ENCODE results near the gene STX8.

The STX8 gene

DNA sequence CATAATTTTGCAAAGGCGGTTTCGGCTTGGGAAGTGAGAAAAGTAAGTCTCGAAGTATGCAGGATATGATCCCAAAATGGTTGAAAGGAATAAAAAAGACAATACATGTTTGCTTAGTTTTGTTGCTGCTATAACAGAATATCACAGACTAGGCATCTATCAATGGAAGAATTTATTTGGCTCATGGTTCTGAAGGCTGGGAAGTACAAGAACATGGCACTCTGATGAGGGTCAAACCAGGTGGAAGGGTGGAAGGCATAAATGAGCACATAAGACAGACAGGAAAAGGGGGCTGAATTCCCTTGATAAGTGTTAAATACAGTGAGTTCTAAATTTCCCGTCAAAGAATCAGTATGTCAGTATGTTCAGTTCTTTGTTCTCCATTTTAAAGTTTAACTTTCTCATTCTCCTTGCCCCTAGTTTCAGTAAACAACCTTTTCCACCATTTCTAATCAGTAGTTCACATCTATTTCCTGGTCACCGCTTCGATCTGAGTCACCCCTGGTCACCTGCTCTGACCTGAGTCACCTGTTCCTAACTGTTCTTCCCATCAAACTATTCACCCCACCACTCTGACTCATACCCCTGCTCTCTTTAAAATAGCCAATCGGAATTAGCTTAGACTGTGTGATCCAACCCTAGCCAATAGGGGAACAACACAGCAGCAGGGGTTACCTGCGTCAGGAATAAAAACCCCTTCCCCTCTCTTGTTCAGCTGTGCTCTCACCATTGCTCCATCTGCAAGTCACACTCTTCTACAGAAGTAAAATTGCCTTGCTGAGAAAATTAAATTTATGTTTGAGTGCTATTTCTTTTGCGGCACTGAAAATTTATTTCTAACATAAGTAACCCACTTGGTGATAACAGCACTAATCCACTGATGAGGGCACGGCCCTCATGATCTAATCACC lies 240.8 kb downstream of the STX8 start:
- DNase-seq = no peak

DNA sequence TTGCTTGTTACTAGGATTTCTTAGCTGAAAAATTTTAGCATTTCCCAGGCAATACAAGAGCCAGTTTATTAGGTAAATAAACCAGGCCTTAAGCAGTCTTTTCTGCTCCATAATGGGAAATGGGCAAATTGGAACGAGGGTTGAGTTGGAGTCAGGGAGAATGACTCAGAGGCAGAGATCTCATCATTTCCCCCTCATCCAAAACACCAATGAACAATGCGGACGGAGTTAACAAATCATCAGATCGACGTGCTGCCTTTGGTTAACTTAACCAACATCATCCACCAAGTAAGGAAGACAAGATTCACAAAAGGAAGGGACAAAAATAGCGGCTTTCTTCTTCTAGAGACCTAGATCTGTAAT lies 243.5 kb downstream of the STX8 start:
- no peak for DNase-seq

DNA sequence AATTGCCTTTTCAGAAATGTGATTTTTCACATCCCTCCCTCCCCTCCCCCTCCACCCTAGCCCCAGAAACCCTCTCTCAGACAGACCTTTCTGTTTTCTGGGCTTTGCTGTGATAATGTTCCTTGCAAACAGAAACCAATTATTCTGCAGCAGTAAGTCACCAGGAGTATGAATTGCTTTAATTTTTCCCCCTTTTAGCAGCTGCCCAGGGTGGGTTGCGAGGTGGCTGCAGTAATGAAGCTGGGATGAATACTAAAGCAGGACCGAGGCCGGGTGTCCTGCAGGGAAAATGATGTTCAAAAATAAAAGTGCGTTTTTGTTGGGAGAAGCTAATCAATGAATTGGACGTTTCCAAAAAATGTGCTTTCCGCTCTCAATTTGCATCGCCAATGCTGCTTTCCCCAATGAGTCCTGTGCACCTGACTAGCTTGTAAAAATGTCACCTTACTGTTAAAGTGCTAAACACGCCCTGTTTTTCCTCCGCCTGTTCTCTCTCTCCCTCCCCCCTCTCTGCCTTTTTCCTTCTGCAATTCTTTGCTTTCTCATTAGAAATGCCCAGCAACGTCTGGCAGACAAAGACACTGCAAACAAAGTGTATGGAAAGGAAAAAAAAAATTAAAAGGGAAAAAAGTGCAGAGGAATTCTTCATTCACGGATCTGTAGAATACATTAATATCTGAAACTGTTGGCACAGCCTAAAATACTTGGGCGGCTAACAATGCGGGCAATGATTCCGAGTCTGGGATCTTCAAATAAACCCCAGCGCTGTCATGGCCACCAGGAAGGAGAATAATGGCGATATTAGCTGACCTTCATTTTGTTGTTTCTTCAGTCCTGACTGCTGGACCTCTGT lies 244.1 kb downstream of the STX8 start:
- no peak for DNase-seq

DNA sequence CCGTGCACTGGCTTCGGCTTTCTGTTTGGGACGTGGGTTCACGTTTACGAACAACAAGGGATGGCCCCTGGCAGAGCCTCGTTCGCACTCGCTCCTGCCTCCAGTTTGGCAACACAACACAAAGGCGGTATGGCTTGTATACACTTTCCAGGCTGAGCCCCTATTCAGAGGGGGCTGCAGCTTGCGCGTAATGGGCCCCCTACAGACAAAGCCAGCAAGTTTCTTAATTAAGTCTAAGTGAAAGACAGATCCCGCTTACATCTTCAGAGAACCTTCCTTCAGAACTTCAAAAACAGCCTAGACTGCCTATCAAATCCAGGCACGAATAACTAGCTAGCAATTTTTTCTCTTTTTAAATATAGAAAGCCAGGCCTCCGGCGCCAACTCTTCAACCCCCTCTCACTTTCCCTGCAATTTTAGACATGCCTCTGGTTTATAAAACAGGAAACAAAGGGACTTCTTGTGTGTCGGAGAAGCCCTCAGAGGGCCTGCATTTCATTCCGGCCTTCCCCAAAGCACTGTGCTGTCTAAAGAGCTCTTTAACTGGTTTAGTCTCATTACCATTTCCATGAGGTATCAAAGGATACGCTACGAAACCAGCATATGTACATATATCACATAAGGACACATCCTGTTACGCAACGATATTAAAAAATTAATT lies 244.9 kb downstream of the STX8 start:
- DNase-seq = no peak

DNA sequence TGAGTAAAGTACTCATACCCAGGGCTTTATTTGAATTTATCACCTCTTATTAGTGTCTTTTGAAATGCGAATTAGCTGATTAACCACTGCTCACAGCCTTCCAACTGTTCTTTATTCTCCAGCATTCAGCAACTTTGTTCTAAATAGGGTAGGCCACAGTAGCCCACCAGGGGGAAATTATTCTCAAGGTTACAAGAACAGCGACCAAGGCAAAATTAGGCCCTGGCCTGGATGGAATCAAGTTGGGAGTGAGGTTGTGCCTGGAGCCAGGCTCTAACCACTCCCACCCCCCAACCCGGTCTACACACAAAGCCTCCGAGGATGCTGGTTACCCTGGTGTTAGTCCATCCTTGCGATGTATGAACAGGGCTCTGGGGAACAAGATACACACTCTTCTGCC lies 245.5 kb downstream of the STX8 start:
- no peak for DNase-seq

DNA sequence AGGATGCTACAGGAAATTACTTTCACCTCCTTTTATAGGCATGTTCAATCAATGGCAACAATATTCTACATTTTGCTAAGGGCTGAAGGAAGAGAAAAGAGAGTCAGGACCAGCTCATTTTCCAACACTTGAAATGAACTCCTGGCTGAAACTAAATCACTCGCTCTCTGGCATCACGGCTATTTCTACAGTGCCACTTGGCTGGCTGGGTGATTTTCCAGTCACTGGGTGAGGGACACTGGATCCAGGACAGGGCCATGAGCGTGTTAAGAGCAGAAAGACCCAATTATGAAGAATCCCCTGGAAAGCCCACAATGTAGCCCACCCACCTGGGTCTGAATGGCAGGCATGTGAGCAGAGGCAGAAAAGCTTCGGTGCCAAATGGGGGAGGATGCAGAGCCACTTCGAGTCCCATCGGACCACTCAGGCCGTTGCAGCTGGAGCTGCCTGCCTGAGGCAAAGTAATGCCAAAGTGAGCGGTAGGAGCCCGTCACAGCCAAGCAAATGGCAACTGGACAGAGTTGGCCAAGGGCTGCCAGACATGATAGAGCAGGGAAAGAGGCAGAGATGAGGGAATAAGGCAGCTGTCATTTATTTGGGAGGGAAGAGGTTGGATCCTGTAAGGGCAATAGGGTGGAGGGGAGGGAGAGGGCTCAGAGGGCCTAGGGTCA lies 246.2 kb downstream of the STX8 start:
- DNase-seq = no peak

DNA sequence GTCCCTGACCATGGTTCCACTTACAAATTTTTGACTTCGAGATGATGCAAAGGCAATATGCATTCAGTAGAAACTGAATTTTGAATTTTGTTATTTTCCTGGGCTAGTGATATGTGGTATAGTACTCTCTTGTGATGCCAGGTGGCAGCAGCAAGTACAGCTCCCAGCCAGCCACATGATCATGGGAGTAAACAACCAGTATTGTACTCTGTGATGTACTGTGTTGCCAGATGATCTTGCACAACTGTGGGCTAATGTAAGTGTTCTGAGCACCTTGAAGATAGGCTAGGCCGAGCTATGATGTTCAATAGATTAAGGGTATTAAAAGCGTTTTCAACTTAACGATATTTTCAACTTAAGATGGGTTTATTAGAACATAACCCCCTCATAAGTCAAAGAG lies 250.8 kb downstream of the STX8 start:
- DNase-seq = peak; percentile 12

DNA sequence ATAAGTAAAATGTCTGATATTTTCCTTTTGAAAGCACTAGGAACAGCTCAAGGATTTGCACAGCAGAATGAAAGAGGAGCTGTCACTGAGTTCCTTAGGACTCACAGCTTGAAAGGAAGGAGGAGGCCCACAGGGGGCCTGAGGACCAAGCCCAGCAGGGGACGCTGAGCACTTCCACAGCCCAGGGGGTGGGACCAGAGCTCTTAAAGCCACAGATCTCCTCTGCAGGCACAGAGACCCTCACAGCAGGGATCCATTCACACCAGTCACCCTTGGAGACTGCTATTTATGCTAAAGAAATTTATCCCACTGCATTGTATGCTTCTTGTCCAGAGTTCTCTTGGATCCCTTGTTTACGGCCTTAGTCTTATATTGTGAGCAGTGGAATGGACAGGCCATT lies 253.3 kb downstream of the STX8 start:
- peak; percentile 8 for DNase-seq

DNA sequence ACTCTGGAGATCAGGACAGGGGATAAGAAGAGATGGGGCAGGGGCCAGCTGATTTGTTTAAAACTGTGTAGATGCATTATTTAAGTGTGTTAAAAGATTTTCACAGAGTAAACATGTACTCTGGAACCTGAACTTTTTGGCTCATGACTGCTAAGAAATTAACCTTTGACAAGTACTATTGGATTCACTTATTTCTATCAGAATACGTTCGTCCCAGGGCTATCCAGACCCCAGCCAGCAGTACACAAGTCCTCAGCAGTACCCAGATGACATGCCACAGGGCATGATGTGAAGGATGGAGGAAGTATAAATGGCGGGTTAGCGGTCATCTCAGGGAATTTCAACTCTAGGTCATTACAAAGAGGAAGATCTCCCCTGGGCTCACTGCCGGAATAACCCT lies 253.7 kb downstream of the STX8 start:
- DNase-seq = no peak

DNA sequence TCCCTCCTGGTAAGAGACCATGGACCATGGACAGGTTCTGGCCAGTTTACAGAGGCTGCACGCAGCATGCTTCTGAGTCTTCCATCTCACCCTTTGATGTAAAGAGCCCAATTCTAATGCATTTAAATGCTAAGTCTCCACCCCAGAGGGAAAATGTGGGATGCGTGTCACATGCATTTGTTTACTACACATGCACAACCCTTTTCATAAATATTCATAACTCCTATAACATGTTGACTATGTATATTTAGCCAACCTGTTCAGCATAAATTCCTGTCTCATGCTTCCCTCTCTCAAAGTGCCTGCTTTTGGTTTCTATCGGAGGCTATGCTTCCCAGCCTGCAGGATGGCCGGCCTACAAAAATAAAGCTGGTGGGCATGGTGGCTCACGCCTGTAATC lies 260.3 kb downstream of the STX8 start:
- DNase-seq = no peak

DNA sequence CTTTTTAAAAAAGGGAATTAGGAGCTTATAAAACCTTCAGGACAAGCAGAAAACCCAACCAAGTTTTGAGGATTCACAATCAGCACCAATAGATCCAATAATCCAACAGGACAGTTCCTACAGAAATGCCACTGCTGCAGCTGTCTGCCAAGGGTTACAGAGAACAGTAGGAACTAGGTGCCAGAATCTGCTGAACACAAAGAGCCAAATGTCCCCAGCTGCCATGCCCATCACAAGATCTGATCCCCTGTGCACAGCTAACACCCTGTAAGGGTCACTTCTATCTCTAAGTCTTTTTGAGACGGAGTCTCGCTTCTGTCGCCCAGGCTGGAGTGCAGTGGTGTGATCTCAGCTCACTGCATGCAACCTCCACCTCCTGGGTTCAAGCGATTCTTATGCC lies 262.3 kb downstream of the STX8 start:
- no peak for DNase-seq

DNA sequence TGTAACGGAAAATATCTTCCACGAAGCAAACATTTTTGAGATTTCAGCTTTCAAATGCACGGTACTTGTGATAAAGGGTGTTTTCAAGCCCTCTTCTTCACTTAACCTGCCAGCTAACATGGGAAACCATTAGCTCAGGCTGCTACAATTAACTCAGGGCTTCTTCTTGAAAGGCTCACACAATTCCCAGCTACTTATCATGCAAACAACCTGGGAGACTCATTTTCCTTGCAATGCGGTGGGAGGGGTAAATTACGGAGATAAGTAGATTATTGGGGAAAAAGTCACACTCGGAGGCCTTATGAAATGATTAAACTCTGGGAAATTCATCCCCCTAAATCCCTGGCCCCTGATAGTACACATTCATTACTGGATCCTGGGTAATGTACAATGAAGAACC lies 266.4 kb downstream of the STX8 start:
- DNase-seq = no peak

DNA sequence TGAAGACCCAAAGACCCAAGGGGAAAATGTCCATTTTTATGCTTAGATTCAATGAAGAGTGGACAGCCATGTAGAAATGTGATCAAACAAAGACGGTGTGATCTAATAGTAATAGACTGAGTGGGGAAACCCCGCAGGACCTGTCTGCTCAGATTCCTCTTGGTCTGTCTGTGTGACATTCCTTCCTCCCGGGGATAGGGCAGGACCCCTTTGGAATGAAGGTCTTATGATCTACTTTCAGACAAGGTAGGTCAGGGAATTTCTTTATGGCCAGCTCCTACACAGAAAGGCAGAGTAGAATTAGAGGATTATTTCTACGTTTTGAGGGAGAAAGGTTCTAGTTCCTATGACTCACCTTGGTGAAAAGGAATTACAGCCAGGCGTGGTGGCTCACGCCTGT lies 267.6 kb downstream of the STX8 start:
- no peak for DNase-seq

DNA sequence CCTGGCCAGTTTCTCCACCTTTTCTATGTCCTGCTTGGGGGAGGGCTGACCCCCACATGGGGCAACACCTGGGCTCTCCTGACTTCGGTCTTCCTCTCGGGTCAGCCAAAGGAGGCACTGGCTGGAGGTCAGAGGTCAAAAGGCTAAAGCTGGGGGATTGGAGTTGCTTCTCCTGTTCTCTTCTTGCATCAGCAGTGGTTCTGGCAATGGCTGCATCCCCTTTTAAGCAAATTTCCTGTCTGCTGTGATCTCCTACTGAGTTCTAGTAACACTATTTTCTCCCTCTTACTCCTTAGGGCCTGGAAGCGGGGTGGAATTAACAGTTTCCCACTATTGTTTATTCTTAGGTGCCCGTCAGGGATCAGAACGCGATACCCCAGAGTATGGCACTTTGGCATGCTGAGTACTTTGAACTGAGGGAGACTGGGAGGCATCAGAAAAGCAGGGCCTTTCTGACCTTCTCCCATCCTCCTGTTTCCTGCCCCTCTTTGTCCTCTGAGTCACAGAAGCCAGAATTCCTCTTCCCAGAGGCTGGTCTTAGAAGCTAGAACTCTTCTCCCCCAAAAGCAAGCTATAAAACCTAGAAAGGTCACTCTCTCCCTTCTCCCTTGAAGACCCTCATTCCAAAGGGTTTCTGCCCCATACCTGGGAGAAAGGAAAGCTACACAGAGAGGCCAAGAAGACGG lies 268.2 kb downstream of the STX8 start:
- no peak for DNase-seq

DNA sequence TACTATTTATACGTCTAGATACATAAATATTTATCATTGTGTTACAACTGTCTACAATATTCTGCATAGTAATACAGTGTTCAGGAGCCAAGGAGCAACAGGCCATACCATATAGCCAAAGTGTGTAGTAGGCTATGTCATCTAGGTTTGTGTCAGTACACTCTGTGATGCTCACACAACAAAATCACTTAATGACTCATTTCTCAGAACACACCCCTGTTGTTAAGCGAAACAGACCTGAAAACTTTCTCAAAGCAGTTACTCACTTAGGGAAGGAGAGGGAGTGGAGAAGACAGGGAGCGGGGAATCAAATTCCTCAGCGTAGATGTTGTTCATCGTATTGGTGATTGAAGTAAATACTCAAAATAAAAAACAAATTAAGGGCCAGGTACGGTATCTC lies 269.5 kb downstream of the STX8 start:
- DNase-seq = no peak

DNA sequence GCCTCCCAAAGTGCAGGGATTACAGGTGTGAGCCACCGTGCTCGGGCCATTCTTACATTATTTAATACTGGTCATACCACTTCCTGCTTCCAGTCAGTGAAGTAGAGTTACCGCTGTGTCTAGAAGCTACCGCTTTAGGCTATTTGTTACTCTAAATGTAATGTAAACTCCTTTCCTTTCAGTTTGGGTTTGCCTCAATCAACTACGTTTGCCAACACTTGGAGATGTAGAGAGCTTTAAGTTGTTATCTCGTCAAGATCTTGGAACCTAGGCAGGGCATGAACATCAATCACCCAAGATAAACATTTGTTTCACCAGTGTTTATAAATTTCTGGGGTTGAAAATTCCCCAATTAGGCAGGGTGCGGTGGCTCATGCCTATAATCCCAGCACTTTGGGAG lies 275.9 kb downstream of the STX8 start:
- no peak for DNase-seq

DNA sequence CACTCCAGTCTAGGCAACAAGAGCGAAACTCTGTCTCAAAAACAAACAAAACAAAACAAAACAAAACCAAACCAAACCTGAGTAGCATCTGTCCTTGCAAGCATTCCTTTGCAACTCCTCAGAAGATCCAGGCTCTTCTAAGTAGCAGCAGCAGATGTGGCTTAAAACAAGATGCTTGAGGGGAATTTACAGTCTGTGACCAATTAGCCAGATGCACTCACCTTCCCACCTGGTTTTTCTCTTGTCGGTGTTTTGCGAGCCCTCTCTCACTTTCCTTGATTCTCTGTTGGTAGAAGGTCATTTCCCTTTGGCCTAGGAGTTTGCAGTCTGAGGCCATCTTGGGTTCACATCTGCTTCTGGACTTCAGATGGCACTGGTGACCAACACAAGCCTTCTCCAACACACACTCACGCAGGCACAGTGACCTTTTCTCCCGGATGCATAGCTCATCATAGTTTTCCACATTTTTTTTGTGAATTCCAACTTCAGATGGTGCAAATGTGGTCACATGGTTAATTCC lies 276.8 kb downstream of the STX8 start:
- DNase-seq = no peak

DNA sequence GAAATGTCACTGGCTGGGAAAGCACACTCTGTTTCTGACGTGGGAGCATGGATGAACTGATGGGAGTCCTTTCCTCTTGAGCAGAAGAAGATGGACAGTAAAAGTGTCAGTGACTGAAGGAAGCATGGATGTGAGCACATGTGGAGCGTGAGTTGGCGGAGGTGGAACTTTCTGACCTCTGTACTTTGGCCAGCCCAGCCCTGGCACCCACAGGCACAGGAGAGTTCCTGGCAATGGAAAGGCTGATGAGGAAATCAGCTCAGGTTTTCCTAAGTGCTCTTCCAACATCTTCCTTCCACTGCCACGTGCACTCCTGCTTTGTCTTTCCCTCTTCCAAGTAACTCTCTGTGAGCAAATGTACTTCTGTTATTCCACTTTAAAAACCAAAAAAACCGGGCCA lies 277.5 kb downstream of the STX8 start:
- no peak for DNase-seq

DNA sequence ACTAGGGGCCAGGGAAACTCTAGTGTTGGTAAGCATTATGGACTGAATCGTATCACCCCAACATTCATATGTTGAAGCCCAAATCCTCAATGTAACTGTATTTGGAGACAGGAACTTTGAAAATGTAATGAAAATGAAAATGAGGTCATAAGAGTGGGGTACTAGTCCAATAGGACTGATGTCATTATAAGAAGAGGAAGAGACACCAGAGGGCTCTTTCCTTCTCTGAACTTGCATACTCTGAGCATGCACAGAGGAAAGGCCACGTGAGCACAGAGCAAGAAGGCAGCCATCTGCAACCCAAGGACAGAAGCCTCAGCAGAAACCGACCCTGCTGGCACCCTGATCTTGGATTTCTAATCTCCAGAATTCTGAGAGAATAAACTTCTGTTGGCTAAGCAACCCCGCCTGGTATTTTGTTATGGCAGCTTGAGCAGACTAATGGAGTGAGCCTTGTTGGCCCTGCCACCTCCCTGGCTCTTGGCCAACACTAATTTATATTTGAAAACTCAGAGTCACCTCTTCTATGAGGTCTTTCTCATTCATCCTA lies 280.9 kb downstream of the STX8 start:
- peak; percentile 22 for DNase-seq

DNA sequence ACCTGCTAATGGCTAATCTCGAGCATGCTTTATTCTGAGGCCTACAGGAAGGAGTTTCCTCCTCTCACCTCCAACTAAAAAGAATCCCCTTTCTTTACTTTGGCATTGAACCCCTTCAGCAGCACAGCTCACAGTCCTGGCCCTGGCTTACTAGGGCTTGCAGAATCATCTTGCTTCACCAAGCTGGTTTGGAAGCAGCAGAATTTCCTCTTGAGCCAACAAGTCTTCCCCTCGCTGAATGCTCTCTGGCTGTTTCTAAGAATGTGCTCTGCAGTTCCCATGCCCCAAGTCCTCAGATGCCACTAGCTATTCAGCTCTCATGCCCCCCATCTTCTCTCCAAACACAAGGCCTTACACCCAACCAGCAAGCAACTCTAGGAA lies 283.1 kb downstream of the STX8 start:
- no peak for DNase-seq

DNA sequence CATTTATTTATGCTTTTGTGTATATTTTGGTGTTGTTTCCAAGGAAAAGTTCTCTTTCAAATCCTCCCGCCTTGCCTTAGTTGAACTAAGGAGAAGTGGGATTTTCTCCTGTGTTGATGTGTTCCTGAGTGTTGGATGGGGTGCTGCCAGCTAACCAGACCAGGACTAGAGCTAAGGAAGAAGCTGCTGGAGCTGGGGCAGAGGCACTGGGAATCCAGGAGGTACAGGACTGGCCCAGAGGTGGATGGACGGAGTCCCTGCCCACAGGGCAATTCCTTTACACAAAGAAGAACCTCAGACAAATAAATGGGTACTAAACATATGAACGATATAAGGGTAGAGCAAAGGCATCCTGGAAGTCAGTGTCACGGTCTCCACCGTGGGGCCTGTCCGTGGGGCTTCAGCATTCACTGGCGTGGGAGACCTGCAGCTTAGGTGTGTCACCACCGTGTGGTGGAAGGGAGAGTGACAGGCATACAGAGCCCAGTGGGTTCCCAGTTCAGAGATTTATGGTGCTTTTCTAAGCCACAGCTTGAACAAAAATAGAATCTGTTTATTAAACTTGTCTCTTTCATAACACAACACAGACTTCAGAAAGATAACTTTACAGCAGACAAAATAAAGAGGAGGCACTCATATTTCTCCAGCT lies 283.6 kb downstream of the STX8 start:
- peak; percentile 59 for DNase-seq

Measured in hematopoietic multipotent progenitor cell treated with erythropoietin and hydrocortisone succinate and interleukin-3 and kit ligand, for 4 days (in vitro differentiated cells).